ENCODE measurements around the gene SCAMP5. TPM values are rescaled to one million over a fixed set of nuclear protein-coding genes. Genes with fewer than 3 reads are reported as not detected.
A peak's percentile ranks its signal among the peaks of the same experiment; 100 is the strongest.

SCAMP5 gene
- total RNA-seq, 1 donor from 2014 or later = 10.6 TPM

DNA sequence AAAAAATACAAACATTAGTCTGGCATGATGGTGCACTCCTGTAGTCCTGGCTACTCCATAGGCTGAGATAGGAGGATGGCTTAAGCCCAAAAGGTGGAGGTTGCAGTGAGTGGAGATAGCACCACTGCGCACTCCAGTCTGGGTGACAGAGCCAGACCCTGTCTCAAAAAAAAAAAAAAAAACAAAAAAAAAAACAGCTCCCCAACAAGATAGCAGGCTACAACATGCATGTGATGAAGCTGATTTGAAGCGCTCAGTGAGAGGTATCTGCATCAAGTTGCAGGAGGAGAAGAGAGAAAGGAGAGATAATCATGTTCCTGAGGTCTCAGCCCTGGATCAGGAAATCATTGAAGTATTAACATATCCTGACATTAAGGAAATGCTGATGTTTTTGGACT is 27.4 kb downstream of the SCAMP5 start:
- no peak for DNase-seq (ENCODE audit: low read depth)

DNA sequence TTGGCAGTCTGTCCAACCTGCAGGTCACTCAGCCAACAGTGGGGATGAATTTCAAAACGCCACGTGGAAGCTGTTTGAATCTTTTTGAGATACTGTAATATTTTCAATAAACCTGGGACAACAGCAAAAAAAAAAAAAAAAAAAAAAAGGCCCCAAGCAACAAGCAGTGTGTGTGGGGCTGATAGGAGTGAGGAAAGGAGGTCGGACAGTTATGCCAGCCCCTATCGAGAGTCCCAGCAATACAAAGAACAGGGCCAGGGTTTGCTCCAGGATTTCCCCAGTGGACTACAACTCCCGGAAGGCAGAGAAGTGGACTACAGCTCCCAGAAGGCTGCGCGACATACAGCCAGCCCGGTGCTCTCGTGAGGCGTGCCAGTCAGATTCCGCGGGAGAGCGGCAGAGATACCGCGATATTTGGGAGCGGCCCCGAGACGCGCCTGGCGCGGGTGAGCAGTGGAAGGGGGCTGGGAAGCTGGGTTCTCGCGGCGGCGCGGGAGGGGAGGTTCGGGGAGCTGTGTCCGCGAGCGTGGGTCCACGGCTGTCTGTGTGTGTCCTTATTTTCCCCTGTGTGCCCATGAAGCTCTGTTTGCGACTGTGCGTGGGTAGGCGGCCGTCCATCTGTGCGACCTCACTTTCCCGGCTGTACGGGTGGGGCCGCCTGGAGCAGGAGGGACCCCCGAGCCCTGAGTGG is 28.0 kb downstream of the SCAMP5 start, which contains the start of gene PPCDC:
Gene PPCDC (plus strand): TSS at position 410 of the 691 bp plus-strand sequence. CDS start 4,729 bp downstream, outside the sequence.
- DNase-seq (ENCODE audit: low read depth) = peak; percentile 86

DNA sequence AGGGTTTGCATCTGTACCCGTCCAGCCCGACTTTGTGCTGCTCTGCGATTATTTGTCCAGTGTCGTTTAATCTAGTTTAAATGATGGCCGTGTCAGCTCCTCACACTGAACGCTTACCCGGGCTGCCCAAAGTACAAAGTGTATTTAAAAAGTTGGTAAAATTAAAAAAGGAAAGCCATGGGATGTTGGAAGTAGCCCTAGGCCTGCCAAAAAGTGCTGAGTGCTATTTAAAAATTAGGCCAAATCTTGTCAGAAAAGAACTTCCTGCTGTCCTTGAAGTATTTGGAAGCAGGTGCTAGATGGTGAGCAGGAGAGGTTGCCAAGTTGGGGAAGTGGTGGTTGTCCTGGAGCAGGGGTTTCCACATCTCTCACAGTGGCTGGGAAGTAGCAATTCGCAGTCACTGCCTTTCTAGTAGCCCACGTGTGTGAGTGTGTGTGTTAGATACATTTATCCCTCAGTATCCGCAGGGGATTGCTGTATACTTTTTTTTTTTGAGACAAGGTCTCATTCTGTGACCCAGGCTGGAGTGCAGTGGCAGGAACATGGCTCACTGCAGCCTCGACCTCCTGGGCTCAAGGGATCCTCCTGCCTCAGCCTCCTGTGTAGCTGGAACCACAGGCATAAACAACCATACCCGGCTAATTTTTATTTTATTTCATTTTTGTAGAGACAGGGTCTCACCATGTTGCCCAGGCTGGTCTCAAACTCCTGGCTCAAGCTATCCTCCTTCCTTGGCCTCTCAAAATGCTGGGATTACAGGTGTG is 28.7 kb downstream of the SCAMP5 start:
- DNase-seq (ENCODE audit: low read depth) = peak; percentile 51

DNA sequence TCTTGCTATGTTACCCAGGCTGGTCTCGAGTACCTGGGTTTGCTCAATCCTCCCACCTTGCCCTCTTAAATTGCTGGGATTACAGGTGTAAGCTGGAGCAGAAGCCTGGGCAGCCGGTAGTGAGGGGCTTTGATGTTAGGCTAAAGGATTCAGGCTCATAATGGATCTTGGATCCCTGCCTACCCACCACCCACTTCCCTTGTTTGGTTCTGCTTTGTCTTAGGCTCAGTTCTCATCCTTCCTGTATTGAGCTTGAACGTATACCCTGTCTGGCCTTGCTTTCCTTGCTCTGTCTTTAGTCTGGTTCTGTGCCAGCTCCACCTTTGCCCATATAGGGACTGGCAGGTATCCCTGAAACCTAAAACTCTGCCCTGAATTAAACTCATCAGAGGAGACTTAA is 29.7 kb downstream of the SCAMP5 start:
- no peak for DNase-seq (ENCODE audit: low read depth)

DNA sequence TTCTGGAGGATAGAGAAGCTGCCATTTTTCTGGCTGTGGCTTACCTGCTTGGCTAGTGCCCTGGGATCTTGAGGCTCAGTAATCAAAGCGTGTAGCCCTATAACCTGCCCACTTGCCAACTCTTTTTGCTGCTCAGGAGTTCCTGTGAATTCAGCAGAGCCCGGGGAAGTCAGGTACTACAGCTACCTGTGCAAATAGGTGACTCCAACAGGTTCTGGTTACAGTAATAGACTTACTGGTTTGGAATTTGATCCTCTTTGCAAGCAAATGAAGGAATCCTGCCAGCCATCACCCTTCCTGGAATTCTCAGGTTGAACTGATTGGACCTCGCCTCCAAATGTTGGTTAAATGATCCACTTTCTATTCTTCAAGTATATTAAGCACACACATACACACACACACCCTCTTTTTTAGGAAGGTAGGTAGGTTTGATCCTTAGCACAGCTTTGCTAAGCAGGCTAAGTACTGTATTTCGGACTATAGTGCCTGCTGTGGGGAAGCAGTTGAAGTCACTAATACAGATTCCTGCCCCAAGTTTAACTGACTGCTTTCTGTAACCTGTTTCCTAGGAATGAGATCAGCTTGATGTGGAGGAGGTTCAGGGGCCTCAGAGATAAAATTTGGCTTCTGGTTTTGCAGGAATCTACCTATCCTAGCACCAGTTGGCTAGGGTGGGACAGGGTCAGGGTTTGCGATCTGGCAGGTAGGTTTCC is 30.3 kb downstream of the SCAMP5 start:
- no peak for DNase-seq (ENCODE audit: low read depth)

DNA sequence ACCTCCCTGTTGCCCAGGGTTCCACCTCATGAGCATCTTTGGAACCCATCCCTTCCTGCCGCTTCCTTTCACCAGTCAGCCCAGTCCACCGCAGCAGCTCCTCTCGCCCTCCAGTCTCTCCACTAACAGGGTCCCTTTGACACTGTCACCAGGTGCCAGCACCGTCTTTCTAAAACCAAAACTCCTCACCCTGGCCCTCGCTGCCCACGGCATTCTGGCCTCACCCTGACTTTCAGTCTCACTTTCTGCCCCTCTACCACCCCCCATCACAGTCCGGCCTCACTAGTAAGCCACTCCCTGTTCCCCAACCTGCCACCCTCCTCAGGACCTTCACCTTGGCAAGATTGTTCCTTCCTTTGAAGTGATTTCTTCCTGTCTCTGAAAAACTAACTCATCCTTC is 32.2 kb downstream of the SCAMP5 start:
- no peak for DNase-seq (ENCODE audit: low read depth)

DNA sequence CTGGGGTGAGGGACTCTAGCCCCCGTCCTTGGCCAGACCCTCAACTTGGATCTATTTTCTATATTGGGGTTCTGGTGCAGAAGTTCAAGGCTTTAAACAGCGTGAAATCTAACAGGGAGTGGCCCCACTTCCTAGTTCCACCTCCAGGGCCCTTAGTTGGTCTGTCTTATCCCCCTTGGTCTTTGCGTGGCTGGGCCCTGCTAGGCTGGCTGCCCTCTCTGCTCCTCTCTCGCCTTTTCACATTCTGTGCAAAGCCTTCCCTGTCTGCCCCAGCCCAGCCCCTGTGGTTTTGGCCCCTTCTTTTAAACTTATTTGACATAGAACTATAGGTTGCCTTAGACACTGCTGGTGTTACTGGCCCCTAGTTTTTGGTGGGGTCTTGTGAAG is 33.6 kb downstream of the SCAMP5 start:
- DNase-seq (ENCODE audit: low read depth) = no peak

DNA sequence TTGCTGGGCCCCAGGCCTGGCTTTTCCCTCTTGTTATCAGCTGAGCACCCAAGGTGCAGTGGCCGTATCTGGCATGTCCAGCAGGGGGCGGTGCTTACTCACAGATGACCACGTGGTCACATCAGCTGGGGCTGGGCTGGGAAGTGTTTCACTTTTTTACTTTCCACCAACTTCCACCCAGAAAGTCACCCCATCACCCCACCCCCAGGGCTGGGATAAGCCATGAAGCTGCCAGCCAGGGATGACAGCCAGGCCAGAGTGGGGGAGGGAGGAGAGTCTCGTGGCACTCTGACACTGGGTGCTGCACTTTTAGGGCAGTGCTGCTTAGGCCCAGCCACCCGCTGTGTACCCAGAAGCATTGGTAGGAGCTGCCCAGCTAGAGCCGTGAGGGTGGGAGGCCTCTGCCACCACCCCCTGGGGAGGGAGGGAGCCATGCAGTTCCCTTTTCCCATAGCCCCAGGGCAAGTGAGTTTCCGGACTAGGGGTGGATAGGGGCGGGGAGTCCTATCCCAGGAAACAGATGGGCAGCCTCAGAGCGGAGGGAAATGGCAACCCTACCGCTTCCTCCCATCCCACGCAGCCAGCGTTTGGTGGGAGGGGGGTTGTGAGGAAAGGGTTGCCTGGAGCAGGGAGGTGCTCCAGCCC is 34.1 kb downstream of the SCAMP5 start:
- DNase-seq (ENCODE audit: low read depth) = peak; percentile 51

DNA sequence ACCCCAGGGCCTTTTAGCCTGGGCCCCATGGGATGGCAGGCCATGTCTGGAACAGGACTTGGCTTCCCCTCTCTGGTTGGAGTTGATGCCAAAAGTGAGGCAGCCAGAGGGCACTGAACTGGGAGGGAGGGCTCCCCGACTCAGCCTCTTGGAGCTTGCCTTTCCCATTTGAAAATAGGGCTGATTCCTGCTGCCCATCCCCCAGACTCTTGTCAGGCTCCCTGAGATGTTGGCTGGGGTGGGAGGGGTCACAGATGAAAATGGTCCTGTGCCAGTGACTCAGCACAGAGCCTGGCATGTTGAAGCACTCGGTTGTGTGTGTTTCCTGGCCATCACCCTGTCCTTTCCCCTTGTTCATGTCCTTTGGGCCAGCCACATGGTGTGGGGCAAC is 34.7 kb downstream of the SCAMP5 start:
- peak; percentile 19 for DNase-seq (ENCODE audit: low read depth)

DNA sequence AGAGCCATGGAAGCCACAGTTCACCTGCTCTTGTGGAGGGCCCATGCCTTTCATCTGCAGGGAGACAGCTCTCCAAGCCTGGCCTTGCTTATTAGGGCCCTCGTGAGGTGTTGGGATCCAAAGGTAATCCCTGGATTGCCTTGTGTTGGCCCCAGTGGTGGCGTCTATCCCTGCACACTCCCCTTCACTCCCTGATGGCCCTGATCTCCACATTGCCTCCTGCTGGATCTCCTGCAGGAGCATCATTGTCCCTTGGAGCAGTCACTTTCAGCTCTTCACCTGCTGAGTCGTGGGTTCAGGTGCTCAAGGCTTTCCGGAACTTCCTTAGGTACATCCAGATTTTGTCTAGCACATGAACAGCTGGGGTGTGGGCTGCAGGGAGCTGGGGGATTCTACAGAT is 35.1 kb downstream of the SCAMP5 start:
- no peak for DNase-seq (ENCODE audit: low read depth)

DNA sequence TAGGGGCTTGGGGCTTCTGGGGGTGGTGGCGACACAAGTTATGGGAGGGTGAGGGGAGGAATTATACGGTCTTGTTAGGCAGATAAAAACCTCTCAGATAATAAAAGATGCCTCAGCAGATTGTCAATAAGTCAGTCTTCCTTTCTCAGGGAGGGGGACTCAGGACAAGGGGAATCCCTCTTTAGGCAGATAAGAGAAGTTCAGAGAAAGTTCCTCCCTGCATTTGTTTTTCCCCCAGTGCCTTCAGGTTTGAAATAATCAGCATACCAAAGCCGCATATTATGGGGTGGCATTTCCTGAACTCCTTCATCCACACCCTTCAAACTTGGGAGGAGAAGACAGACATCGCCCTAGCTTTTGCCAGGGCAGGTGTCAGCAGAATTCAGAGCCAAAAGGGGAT is 36.5 kb downstream of the SCAMP5 start:
- no peak for DNase-seq (ENCODE audit: low read depth)

DNA sequence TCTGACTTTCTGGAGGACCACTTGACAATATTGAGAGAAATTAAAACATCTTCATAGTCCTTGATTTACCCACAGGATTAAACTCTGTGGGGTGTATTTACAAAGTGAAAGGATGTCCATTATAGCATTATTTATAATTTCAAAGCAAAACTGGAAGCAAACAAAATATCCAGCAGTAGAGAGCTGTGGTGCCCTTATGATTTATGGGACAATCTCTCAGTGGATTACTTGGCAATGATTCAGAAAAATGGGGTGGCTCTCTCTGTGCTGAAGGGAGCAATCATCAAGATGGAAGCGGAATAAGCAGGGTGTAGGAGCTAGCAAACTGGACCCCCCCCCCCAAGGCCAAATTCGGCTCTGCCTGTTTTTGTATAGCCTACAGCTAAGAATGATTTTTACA is 37.0 kb downstream of the SCAMP5 start:
- no peak for DNase-seq (ENCODE audit: low read depth)

DNA sequence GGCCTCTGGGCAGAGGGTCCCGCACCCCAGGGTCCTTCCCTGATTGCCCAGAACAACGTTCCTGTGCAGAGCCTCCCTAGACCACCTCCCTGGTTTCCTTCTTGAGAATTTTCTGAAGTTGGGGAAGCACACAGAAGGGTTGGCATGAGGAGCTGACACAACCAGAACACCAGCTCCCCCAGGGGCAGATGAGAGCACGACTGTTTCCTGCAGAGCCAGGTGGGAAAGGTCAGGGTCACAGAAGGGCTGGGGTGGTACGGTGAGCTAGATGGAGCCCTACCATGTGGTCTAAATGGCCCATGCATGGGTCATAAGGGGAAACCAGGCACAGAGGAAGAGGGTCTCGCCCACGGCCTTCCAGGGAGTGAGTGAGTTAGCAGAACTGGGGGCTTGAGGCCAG is 38.4 kb downstream of the SCAMP5 start:
- no peak for DNase-seq (ENCODE audit: low read depth)

DNA sequence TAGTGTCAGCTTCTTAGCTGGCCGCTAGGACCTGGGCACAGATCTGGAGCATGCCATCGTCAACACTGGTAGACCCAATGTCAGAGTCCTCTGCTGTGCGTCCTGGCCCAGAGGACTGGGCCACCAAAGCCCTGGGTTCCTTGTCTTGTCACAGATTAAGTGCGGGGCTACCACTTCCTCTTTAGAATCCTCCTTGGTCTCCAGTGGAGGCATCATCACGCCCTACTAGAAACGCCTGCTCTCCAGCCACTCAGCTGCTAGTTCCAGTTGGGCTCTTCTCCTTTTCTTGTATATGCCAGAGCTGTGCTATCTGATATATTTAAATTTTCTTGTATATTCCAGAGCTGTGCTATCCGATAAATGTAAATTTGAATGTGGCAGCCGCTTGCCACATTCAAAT is 39.3 kb downstream of the SCAMP5 start:
- no peak for DNase-seq (ENCODE audit: low read depth)

DNA sequence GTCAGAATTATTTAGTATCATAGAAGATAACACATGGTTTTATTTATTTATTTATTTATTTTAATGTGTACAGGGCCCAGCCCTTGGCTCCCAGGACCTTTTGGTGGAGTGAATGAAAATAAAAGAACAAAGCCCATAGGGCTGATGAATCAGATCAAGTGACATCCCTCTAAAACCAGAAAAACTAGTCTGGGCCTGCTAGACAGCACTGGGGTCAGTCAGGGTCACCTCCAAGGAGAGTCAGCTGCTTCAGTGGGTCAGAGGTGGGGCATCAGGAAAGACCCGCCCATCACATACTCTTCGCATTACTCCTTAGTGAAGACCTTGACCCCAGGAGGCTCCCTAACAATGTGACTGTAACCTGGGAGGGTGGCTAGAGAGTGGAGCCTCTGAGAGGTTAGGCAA is 40.9 kb downstream of the SCAMP5 start:
- DNase-seq (ENCODE audit: low read depth) = peak; percentile 42

DNA sequence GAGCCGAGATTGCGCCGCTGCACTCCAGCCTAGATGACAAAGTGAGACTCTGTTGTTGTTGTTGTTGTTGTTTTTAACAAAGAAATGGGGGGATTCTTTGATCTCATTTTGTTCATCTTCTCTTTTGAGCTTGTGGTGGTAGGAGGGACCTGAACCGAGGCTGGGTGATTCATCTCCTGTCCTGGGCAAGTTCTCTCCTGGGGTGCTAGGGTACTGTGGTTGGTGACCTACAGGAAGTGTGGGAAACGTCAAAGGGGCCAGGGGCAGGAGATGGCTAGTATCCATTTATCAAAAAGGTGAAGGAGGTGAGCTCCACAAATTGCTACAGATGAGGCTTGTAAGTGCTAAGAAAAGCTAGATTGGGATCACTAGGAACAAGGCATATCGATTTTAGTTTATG is 42.3 kb downstream of the SCAMP5 start:
- no peak for DNase-seq (ENCODE audit: low read depth)

DNA sequence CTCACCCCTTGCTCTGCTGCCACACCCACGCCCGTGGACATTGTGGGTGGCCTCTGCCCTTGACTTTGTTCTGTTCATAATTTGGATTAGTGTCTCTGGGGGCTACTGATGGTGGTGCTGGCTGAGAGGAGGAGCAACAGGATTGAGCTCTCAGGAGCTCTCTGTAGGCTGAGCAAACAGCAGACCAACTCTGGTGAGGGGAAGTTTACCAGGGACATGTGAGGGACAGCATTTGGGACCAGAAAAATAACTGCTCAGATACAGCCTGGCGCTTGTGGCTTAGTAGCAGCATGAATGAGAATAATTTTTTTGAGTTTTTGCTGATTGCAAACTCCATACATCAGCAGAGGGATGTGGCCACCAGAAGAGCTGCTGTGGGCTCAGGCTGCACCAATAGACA is 42.9 kb downstream of the SCAMP5 start:
- no peak for DNase-seq (ENCODE audit: low read depth)

DNA sequence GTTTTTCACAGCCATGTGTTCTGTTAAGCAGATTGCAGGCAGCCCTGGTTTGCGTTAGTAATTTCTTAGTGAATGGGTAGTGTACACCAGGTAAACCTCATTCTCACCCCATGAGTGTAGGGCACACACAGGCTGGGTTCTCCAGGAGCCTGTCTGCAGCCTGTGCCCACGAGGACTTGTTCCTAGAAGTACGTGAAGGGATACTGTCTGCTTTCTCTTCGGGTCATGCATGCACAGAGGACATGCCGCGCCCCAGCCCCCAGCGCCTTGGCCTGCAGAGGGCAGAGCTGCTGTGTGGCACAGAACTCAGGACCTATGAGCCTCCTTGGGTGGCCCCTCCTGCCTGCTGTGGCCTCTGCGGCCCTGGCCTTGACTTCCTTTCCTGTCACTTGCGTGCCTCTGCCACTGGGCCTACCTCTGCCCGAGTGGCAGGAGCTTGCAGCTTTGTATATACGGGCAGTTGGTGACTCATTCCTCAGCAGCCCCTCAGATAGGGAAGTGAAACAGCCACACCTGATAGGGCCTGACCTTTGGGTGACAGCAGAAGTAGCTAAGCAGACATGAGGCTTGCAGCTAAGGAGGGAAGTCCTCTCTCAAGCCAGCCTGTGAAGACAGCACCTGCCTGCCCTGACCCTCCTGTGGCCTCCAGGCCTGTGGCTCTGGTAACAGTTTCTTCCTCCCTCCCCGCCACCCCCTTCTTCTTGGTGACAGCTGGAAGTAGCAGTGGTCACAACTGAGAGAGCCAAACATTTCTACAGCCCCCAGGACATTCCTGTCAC is 47.6 kb downstream of the SCAMP5 start:
- DNase-seq (ENCODE audit: low read depth) = peak; percentile 44

DNA sequence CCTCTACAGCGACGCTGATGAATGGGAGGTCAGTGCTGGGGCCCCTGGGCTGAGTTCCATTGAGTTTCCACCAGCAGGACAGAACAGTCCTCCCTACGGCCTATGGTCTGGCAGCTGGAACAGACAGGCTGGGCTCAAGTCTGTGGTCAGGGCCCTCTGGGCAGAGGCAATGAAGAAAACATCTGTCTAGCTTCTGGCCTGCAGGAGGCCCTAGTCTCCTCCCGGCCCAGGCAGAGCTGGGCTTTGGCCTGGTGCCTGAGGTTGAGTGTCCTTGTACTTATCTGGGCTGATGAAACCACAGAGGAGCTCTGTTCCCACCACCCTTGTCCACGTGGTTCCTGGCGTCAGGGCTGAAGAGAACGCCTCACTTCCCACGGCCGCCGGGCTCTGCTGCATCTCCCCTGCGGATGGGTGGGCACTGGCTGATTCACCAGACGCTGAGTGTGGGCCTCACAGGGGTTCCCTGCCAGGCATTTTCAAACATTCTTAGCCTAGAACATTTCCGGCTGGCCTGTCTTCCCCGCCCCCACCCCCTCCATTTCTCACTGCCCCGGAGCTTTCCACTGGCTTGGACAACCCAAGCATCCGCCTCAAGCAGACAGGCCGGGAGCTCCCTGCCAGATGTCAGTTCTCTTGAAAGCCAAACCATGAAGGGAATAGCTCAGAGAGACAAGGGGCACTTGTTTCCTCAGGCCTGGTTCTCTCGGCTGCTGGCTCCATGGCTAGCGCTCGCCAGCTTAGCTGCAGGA is 48.3 kb downstream of the SCAMP5 start:
- peak; percentile 79 for DNase-seq (ENCODE audit: low read depth)

DNA sequence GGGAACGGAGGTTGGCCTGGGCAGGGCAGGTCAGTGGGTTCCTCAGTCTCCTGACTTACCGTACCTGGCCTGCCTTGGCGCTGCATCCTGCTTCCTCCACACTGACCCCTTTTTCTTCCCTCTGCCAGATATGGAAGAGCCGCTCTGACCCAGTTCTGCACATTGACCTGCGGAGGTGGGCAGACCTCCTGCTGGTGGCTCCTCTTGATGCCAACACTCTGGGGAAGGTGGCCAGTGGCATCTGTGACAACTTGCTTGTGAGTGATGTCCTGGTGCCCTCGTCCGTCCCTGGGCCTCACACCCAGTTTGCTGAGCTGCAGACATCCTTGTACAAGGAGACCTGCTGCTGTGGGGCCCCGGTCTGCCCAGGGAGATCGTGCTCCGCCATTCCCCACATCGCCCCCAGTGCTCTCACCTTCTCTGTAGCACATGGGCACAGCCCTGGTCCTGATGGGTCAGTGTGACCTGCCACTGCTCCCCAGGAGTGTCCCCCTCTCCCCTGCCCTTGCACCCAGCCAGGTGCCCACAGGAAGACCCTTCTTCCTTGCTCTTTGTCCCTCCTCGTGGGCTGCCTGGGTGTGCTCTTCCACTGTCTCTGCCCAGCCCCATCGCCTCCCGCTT is 49.0 kb downstream of the SCAMP5 start:
- no peak for DNase-seq (ENCODE audit: low read depth)

Data from renal cortical epithelial cell (primary cell).